GM13976 (cell line): ENCODE data around the gene DNER.

ENCODE experiments used
- DNase-seq: peaks from one replicate; pipeline ENCODE4 v3.0.0; 2012; ENCODE audit warnings: low spot score
- in situ Hi-C: fragments of 300-500 bp; cut with MboI; formaldehyde crosslinking; loops from one replicate; pipeline ENCODE4 v1.12.0; 2022; ENCODE audit warnings: low sequenced_read_pairs, mixed read lengths, inconsistent platforms; ENCODE audit not compliant: unreplicated experiment
- TF ChIP-seq, protein P1 (sequence below): IDR thresholded peaks from 2 replicates; pipeline ENCODE4 v1.5.1; 2012; ENCODE audit warnings: borderline replicate concordance, mild to moderate bottlenecking; ENCODE audit not compliant: insufficient read depth; ENCODE audit errors: extremely low read depth, missing control alignments, control extremely low read depth

Gene DNER

DNA sequence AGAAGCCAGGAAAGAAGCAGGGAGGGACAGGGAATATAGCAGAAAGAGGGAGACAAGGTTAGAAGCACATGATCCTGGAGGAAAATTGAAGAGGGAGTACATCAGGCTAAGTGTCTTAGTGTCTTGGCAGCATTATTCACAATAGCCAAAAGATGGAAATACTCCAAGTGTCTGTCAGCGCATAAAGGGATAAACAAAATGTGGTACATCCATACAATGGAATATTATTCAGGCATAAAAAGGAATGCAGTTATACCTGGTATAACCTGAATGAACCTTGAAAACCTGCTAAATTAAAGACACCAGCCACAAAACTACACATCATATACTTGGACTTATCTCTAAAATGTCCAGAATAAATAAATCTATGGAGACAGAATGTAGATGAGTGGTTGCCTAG is 224.2 kb downstream of the DNER start:
- no peak for DNase-seq
- TF ChIP-seq, protein P1, sequence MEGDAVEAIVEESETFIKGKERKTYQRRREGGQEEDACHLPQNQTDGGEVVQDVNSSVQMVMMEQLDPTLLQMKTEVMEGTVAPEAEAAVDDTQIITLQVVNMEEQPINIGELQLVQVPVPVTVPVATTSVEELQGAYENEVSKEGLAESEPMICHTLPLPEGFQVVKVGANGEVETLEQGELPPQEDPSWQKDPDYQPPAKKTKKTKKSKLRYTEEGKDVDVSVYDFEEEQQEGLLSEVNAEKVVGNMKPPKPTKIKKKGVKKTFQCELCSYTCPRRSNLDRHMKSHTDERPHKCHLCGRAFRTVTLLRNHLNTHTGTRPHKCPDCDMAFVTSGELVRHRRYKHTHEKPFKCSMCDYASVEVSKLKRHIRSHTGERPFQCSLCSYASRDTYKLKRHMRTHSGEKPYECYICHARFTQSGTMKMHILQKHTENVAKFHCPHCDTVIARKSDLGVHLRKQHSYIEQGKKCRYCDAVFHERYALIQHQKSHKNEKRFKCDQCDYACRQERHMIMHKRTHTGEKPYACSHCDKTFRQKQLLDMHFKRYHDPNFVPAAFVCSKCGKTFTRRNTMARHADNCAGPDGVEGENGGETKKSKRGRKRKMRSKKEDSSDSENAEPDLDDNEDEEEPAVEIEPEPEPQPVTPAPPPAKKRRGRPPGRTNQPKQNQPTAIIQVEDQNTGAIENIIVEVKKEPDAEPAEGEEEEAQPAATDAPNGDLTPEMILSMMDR = no peak
- in situ Hi-C loops = no loop called here

DNA sequence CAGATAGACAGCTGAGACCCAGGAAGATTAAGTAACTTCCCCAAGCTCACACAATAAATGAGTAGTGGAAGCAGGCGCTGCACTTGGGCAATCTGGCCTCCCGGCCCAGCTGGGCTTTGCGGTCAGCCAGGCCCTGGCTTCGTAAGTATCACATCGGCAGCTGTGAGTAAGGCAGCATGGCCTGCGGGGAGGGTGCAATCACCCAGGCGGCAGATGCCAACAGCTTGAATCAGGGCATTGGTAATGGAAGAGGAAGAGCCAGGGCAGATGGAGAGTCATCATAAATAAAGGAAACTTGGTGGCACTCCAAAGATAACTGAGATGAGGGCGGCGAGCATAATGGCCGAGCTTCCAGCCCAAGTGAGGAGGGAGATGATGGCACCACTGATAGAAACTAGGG is 225.3 kb downstream of the DNER start:
- in situ Hi-C loops = no loop called here
- no peak for DNase-seq
- TF ChIP-seq, protein P1 = no peak

DNA sequence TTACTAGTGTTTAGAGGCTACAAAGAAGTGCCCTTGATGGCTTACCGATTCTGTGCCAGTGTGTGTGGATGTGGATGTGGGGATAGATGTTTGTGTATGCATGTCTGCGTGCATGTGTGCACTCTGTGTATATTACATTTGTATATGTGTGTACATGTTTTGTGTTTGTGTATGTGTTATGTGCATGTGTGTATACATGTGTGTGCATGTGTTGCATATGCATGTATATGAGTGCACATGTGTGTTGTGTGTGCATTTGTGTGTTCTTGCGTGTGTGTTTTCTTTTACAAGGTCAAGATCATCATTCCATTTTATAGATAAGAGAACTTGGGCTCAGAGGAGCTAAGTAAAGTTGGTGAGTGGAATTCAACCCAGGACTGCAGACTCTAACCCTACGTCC is 226.1 kb downstream of the DNER start:
- in situ Hi-C loops = no loop called here
- TF ChIP-seq, protein P1 = no peak
- DNase-seq = no peak

DNA sequence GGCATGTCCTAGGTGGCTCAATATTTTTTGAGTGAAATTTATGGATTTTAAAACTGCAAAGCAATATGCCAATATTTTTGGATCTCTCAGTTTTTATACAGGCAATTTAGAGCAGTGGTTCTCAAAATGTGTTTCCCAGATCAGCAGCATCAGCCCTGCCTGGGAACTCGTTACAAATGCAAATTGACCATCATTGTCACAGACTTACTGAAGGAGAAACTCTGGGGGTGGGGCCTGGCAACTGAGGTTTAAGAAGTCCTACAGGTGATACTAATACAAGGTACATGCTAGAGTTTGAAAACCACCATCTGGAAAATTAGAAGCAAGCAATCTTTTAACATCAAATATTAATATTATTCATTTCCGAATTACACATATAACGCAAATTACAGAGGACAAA is 227.7 kb downstream of the DNER start:
- TF ChIP-seq, protein P1 = no peak
- in situ Hi-C loops = no loop called here
- DNase-seq = no peak

DNA sequence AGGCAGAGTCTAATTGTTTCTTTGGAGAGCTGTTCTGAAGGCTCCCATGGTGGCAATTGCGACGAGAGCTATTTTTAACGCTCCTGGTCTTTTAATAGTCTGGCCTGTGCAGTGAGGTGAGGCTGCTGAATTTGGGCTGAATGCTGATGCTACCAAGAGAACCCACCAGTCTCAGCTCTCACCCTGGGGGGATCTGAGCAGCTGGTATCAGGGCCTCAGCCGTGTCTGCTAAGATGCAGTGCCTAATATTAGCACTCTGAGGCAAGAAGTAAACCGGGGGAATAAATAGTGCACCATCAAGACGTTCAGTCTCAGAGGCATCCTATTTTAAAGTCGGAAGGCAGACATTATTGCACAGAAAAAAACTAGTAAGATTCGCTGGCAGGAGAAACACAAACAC is 228.5 kb downstream of the DNER start:
- DNase-seq = no peak
- TF ChIP-seq, protein P1 = no peak
- in situ Hi-C loops = no loop called here

DNA sequence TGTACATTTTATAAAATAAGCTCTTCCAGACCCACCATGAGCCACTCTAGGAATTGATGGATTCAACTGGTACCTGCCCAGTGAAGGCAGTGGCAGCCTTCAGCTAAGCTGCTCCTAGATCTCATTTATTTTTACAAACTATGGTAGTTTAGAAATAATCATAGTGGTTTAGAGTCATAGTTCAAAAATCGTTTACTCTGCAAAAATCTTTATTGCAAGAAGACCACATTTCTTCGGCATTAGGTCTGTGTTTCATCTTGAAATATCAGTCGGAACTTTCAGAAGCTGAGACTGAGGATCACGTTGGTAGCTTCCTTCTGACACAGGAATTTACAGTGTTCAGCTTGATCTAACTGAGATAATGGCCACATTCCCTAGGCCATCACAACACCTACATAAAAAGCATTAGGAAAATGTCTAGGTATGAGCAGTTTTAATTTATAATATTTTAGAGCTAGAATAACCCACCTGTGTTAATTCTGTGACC is 237.0 kb downstream of the DNER start:
- TF ChIP-seq, protein P1 = no peak
- in situ Hi-C loops = no loop called here
- no peak for DNase-seq

DNA sequence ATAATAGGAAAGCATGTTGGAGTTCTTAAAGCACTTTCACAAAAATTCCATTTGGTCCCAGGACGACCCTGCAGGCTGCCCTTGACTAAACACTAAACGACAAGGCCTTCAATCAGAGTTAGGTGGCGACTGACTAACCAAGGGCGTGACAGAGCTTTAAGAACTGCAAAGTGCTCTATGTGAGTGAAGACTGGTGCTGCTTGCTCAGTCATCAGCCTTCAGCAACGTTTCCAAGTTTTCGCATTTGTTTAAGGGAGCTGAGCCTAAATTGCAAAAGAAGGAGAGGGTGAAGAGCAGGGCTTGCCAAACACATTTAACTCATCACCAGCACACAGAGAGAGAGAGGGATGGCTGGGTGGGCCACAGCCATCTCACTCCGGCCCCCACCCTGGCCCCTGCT is 238.6 kb downstream of the DNER start:
- in situ Hi-C loops = no loop called here
- TF ChIP-seq, protein P1 = no peak
- no peak for DNase-seq
